Small intestine (tissue), 7 donors: ENCODE results near the gene CFAP61. TPM values are rescaled to one million over a fixed set of nuclear protein-coding genes. Genes with fewer than 3 reads are reported as not detected.

ENCODE experiments used
- DNase-seq, 2 donors: peaks; one replicate each; pipeline versions ENCODE4 v3.0.0 to v3.0.0-alpha.2; 2013
- FAIRE-seq: peaks from 2 replicates; lab custom pipeline; 2012; peaks lifted over from hg19 to GRCh38; lab: Jason Lieb, UNC
- H3K27ac ChIP-seq, 3 donors: one replicate each; pipeline ENCODE4 v1.5.1; 2013; ENCODE audit warnings: low read length in 2 of 3, mild to moderate bottlenecking in 2 of 3, control low read depth in 1 of 3, inconsistent platforms in 1 of 3, low read depth in 1 of 3, moderate library complexity in 1 of 3
- H3K27me3 ChIP-seq, 3 donors: one replicate each; pipeline ENCODE4 v1.6.1; 2013; ENCODE audit warnings: low read length in 3 of 3, inconsistent platforms in 1 of 3; ENCODE audit not compliant: control insufficient read depth in 3 of 3, insufficient read depth in 3 of 3
- H3K36me3 ChIP-seq, 3 donors: one replicate each; pipeline ENCODE4 v1.6.1; 2013; ENCODE audit warnings: low read length in 3 of 3, inconsistent platforms in 1 of 3, low read depth in 1 of 3, mild to moderate bottlenecking in 1 of 3, moderate library complexity in 1 of 3; ENCODE audit not compliant: control insufficient read depth in 3 of 3, insufficient read depth in 2 of 3
- H3K4me1 ChIP-seq, 3 donors: one replicate each; pipeline ENCODE4 v1.6.1; 2013; ENCODE audit warnings: low read length in 2 of 3, inconsistent platforms in 1 of 3, low read depth in 1 of 3, mild to moderate bottlenecking in 1 of 3, moderate library complexity in 1 of 3; ENCODE audit not compliant: control insufficient read depth in 3 of 3, insufficient read depth in 2 of 3
- H3K4me3 ChIP-seq, 3 donors: one replicate each; pipeline ENCODE4 v1.5.1; 2013; ENCODE audit warnings: low read length in 3 of 3, control low read depth in 1 of 3, inconsistent platforms in 1 of 3, low read depth in 1 of 3, mild to moderate bottlenecking in 1 of 3, moderate library complexity in 1 of 3
- H3K9me3 ChIP-seq, 2 donors: one replicate each; pipeline ENCODE4 v1.6.1; 2013; ENCODE audit warnings: low read depth in 1 of 2, low read length in 1 of 2; ENCODE audit not compliant: control insufficient read depth in 2 of 2, insufficient read depth in 1 of 2
- WGBS, 3 donors: extraction: QIAGEN DNeasy Blood & Tissue Kit; methylation state at CpG; one replicate each; pipeline ENCODE4 v1.1.7; 2013; 5-methylcytosine and 5-hydroxymethylcytosine counted together
- polyA plus RNA-seq, 4 donors: library from polyadenylated mRNA; stranded (reverse) in 3 of 4; unstranded in 1 of 4; fragments of 200-250 nt in 3 of 4; fragments of 120-200 nt in 1 of 4; gene quantifications; one replicate each; pipeline versions ENCODE4 v1.2.1 to v1.2.3, GENCODE V29; 2013
- donor health status: healthy with polysubstance abuse.
- donor health status: control.
- donor health status: control.
- donor health status: Bipolar disorder and iron deficiency.
- donor health status: healthy.

Gene CFAP61
- polyA plus RNA-seq, 4 donors = 0.18 TPM; not detected in 2

DNA sequence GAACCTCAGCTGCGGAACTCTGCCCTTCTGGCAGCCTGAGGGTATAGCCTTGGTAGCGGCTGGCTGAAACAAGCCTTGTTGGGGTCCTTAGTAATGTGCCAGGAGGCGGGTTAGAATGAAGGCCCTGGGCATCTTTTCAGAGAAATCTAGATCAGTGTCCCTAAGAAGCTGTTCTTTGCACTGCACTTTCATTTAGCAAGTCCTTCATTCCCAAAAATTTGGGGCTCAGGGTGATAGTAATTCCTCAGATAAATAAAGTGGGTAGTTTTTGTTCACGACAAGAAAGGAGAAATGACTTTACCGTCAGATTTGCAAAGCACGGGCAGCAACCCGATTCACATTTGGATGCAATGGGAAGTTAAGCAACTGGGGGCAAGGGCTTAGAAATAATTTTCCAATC lies 318.8 kb downstream of the CFAP61 start:
- FAIRE-seq = no peak
- 29 to 59% (median 55%) methylated on average over 7 of the region's 7 CpGs for WGBS, 3 donors
- no peak for DNase-seq
- Histone ChIP-seq H3K4me3 (peak overlapping the region in 1 of 3 donors; percentile 15), H3K4me1 (peaks cover 0 to 4% (median 2%) of the 10 kb centered on the region in 3 donors), H3K36me3 (no peaks in the 10 kb centered on the region), H3K27me3 (peaks cover 27 to 78% (median 33%) of the 10 kb centered on the region in 3 donors), H3K27ac (no peak overlapping the region), H3K9me3 (no peaks in the 10 kb centered on the region)

DNA sequence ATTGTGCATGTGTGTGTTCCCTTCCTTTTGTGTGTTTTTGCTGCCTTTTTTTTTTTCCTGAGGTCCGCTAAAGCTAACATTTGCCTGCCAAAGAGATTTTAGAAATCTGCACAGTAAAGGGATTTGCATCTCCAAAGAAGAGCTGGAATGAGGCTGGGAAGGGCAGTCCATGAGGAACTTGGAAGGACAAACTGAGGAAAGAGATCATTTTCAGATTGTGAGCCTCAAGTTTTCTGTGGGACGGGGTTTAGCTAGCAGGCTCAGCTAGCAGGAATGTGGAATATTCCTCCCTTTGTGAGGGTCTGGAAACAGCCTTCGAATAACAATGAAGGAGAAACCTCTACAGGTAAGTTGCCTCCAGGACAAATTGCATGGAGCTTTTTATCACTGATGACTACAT lies 319.3 kb downstream of the CFAP61 start:
- peaks cover 27 to 73% (median 31%) of the 10 kb centered on the region in 3 donors for H3K27me3 ChIP-seq
- no peak for DNase-seq
- peaks cover 0 to 4% (median 2%) of the 10 kb centered on the region in 3 donors for H3K4me1 ChIP-seq
- peak overlapping the region in 1 of 3 donors; percentile 15 for H3K4me3 ChIP-seq
- H3K9me3 ChIP-seq = no peaks in the 10 kb centered on the region
- H3K36me3 ChIP-seq = no peaks in the 10 kb centered on the region
- no peak for FAIRE-seq
- 32 to 71% (median 67%) methylated on average over 3 of the region's 3 CpGs for WGBS, 3 donors
- H3K27ac ChIP-seq = no peak overlapping the region

DNA sequence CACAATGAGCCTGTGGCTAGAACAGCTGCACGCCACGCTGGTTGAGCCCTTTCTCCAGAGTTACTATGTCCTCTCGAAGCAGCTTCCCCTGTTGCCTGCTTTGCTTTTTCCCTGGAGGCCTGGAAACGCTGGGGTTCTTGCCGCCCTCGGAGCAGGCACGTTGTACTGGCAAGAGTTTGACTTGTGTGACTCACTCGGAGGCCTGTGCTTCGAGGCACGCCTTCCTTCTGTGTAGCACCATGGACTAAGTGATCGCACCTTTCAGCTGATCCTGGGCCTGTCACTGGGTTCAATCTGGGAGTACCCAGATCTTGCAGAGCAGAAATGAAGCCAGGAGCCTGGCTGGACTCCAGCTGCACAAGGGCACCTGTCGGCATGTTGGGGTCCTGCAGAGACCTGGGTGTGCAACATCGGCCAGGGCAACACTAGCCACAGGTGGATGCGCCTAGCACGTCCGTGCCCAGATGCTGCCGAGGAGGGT lies 320.8 kb downstream of the CFAP61 start:
- no peaks in the 10 kb centered on the region for H3K36me3 ChIP-seq
- peaks cover 21 to 64% (median 27%) of the 10 kb centered on the region in 3 donors for H3K27me3 ChIP-seq
- H3K4me3 ChIP-seq = no peak overlapping the region
- no peaks in the 10 kb centered on the region for H3K9me3 ChIP-seq
- H3K4me1 ChIP-seq = no peaks in the 10 kb centered on the region
- WGBS, 3 donors = 44 to 58% (median 48%) methylated on average over 17 of the region's 17 CpGs
- DNase-seq (no peak), FAIRE-seq (no peak)
- H3K27ac ChIP-seq = no peak overlapping the region

DNA sequence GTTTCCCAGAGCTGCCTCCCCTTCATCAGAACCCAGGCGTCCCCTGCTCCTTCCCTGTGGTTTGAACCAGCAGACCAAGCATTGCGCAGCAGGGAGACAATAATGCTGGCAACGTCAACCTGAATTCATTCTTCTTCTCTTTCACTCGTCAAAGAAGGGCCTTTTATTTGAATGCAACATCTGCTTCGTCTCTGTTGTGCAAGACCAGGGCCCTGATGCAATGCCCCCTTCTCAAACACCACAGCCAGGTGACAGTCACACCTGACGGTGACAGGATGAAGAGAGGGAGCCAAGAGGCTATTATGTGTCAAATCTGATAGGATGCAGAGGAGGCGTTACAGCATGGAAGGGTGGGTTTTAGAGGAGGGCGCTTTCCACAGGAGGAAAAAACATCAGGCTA lies 323.5 kb downstream of the CFAP61 start:
- Histone ChIP-seq H3K36me3 (no peaks in the 10 kb centered on the region), H3K27ac (no peak overlapping the region), H3K4me3 (no peak overlapping the region), H3K4me1 (no peaks in the 10 kb centered on the region), H3K27me3 (peaks cover 2 to 49% (median 16%) of the 10 kb centered on the region in 3 donors), H3K9me3 (peaks cover 0 to 5% of the 10 kb centered on the region in 2 donors)
- no peak for FAIRE-seq
- no peak for DNase-seq
- 56 to 68% (median 63%) methylated on average over 8 of the region's 8 CpGs for WGBS, 3 donors

DNA sequence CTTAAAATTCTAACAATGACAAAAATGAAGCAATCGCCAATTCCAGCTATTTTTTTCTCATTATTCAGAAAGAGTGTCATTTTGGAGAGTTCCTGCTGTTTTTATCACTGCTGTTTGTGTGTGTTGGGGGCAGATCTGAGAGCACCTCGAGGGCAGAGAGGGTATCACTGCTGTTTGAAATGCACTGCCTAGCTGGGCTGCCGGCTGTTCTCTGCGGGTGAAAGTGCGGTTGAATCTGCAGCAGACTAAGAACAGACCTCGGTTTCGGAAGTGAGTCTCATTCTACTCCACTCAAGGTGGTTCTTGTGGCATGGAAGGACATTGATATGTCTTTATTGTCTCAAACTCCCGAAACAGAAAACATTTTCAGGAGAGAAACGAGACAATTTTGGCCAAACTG lies 333.9 kb downstream of the CFAP61 start:
- Histone ChIP-seq H3K27me3 (peaks cover 0 to 6% (median 2%) of the 10 kb centered on the region in 3 donors), H3K4me3 (no peak overlapping the region), H3K9me3 (peaks cover 0 to under 1% of the 10 kb centered on the region in 2 donors), H3K4me1 (no peaks in the 10 kb centered on the region), H3K27ac (no peak overlapping the region), H3K36me3 (peaks cover 0 to 15% (median 0%) of the 10 kb centered on the region in 3 donors)
- 63 to 71% (median 71%) methylated on average over 9 of the region's 9 CpGs for WGBS, 3 donors
- DNase-seq (no peak), FAIRE-seq (no peak)

DNA sequence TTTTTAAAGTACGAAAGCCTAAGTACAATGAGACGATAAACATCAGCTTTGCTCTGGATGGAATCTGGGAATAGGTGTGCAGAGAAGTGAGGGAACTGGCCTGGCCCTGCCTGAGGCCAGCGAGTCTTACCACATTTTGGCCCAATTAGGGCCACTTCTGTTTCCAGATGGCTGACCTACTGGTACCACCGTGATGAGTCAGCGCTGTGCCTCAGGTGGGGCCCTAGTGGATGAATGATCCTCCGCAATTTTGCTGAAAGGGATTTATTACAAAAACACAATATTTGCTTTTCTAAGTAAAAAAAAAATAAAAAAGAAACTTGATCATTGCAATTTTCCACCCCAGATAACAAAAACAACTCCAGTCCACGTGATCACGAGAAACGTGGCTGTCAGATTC lies 338.1 kb downstream of the CFAP61 start:
- no peak overlapping the region for H3K4me3 ChIP-seq
- H3K27me3 ChIP-seq = no peaks in the 10 kb centered on the region
- no peak overlapping the region for H3K27ac ChIP-seq
- H3K9me3 ChIP-seq = no peaks in the 10 kb centered on the region
- H3K4me1 ChIP-seq = no peaks in the 10 kb centered on the region
- H3K36me3 ChIP-seq = peaks cover 0 to 50% (median 6%) of the 10 kb centered on the region in 3 donors
- DNase-seq = no peak
- 94 to 96% (median 96%) methylated on average over 9 of the region's 9 CpGs for WGBS, 3 donors
- FAIRE-seq = no peak

DNA sequence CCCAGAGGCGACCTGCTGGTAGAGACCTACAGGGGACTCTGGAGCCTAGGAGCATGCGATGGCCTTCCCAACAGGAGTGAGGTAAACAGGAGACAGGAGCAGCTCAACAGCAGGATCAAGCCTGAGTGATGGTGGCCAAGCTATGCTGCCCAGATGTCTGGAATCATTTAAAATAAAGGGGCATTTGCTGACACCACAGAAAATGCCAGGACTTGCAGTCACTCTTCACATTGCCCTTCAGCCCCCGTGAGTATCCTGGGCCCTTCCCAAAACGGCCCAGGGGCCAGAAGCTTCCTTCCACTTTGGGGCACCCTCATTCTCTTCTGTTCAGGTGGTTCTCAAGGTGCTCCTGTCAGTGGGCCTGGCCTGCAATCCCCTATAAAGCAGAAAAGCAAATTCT lies 338.8 kb downstream of the CFAP61 start:
- DNase-seq = no peak
- Histone ChIP-seq H3K36me3 (peaks cover 0 to 57% (median 6%) of the 10 kb centered on the region in 3 donors), H3K4me1 (no peaks in the 10 kb centered on the region), H3K9me3 (no peaks in the 10 kb centered on the region), H3K27ac (no peak overlapping the region), H3K27me3 (no peaks in the 10 kb centered on the region), H3K4me3 (no peak overlapping the region)
- no peak for FAIRE-seq
- WGBS, 3 donors = 83 to 92% (median 88%) methylated on average over 4 of the region's 4 CpGs

DNA sequence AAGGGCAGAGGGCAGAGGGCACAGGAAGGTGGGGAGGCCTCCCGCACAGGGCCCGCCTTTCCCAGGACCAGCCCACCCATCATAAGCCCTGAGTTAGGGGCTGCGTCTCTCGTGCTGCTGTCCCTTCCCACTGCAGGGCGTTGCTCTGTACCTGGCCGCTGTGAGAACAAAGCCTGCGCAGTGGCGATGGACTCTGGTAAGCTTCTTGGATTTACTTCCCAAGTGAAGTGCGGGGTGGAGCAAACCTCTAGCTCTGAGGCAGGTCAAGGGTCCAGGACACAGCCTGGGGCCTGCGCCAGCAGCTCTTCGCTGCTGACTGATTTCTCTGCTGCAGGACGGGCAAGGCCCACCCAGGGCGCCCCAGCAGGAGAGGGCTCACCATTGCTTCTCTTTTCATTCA lies 339.4 kb downstream of the CFAP61 start:
- no peaks in the 10 kb centered on the region for H3K4me1 ChIP-seq
- no peaks in the 10 kb centered on the region for H3K9me3 ChIP-seq
- FAIRE-seq (no peak), DNase-seq (peak; percentile 62 to 76)
- WGBS, 3 donors = 63 to 85% (median 68%) methylated on average over 13 of the region's 13 CpGs
- peaks cover 0 to 61% (median 6%) of the 10 kb centered on the region in 3 donors for H3K36me3 ChIP-seq
- no peaks in the 10 kb centered on the region for H3K27me3 ChIP-seq
- H3K27ac ChIP-seq = no peak overlapping the region
- no peak overlapping the region for H3K4me3 ChIP-seq
